Measurements from ENCODE around the gene CHP1.
A peak's percentile ranks its signal among the peaks of the same experiment; 100 is the strongest.
"Not testable (repeated sequence)": the region's sequence is repeated elsewhere in the genome, so short reads cannot be mapped to it uniquely, and the experiment has no call there.

The CHP1 gene

GRCh38 chr15:41230650-41231421, at the start of gene CHP1, which contains the start of gene EXD1:
CHP1 (plus strand) TSS chr15:41231268; CDS start chr15:41231383, 115 bp downstream.
EXD1 (minus strand) TSS chr15:41230757; CDS start chr15:41226575, 4,182 bp downstream.
- DNase-seq: peak; percentile 95

- DNase-seq: no peak
Observed at GRCh38 chr15:41182266-41182665, 48.8 kb upstream of the CHP1 start.

- DNase-seq: no peak
Observed at GRCh38 chr15:41183581-41183980, 47.5 kb upstream of the CHP1 start.

GRCh38 chr15:41194444-41194843, 36.6 kb upstream of the CHP1 start:
- no peak for DNase-seq

- no peak for DNase-seq
Observed at GRCh38 chr15:41199470-41199869, 31.6 kb upstream of the CHP1 start.

GRCh38 chr15:41203395-41203794, 27.7 kb upstream of the CHP1 start:
- no peak for DNase-seq

- no peak for DNase-seq
Observed at GRCh38 chr15:41205315-41205714, 25.8 kb upstream of the CHP1 start.

GRCh38 chr15:41207687-41208448, 23.2 kb upstream of the CHP1 start:
- no peak for DNase-seq

GRCh38 chr15:41215708-41216107, 15.4 kb upstream of the CHP1 start:
- DNase-seq: no peak

GRCh38 chr15:41218851-41219250, 12.2 kb upstream of the CHP1 start:
- DNase-seq: no peak

- DNase-seq: no peak
Observed at GRCh38 chr15:41219381-41219780, 11.7 kb upstream of the CHP1 start.

GRCh38 chr15:41230345-41230649, 771 bp upstream of the CHP1 start:
- DNase-seq: no peak

GRCh38 chr15:41231422-41232226, 556 bp downstream of the CHP1 start:
- DNase-seq: no peak

- DNase-seq: no peak
Observed at GRCh38 chr15:41233367-41233771, 2.3 kb downstream of the CHP1 start.

- not testable (repeated sequence) for DNase-seq
Observed at GRCh38 chr15:41235228-41235627, 4.2 kb downstream of the CHP1 start.

- DNase-seq: no peak
Observed at GRCh38 chr15:41235929-41236328, 4.9 kb downstream of the CHP1 start.

GRCh38 chr15:41238100-41238499, 7.0 kb downstream of the CHP1 start:
- DNase-seq: no peak

GRCh38 chr15:41241221-41241964, 10.3 kb downstream of the CHP1 start:
- DNase-seq: no peak

GRCh38 chr15:41250745-41251144, 19.7 kb downstream of the CHP1 start:
- not testable (repeated sequence) for DNase-seq

GRCh38 chr15:41251411-41251810, 20.3 kb downstream of the CHP1 start:
- no peak for DNase-seq

- no peak for DNase-seq
Observed at GRCh38 chr15:41254560-41254959, 23.5 kb downstream of the CHP1 start.

GRCh38 chr15:41256103-41256502, 25.0 kb downstream of the CHP1 start:
- DNase-seq: no peak

- no peak for DNase-seq
Observed at GRCh38 chr15:41256577-41257038, 25.5 kb downstream of the CHP1 start.
